Panc1 (cell line): ENCODE measurements around the gene CDC123. TPM values are rescaled to one million over a fixed set of nuclear protein-coding genes. Genes with fewer than 3 reads are reported as not detected.

Source experiments
- ATAC-seq: fragments of 200-7000 bp; cut with Tn5 transposase; 2 replicates; pipeline ENCODE4 v1.9.1; 2020; ENCODE audit warnings: mild to moderate bottlenecking, moderate library complexity
- BruUV-seq: library from RNA; stranded (reverse); fragments of 400-500 nt; replicated peaks from 2 replicates; lab custom pipeline; 2021; lab: Mats Ljungman, UMichigan
- CTCF ChIA-PET: fragments of 300-600 bp; sonication (Branson Sonifier 250); formaldehyde crosslinking; loops from one replicate; lab custom pipeline; 2022; ENCODE audit warnings: antibody characterized with exemption; lab: Charles Lee
- POLR2A ChIA-PET: fragments of 300-600 bp; sonication (Branson Sonifier 250); formaldehyde crosslinking; loops from one replicate; lab custom pipeline; 2022; ENCODE audit warnings: antibody characterized with exemption; lab: Charles Lee
- DNase-seq: peaks from one replicate; pipeline ENCODE4 v3.0.0-alpha.2; 2010; ENCODE audit warnings: low read depth, low spot score
- H3K27ac ChIP-seq: 2 replicates; pipeline ENCODE4 v1.5.1; 2011; ENCODE audit warnings: mild to moderate bottlenecking, low read length, inconsistent platforms
- H3K27me3 ChIP-seq: fragments of 200-500 bp; sonication (Bioruptor generic); 2 replicates; pipeline ENCODE4 v1.6.0; 2014; ENCODE audit warnings: low read length, inconsistent platforms; ENCODE audit not compliant: control insufficient read depth, insufficient read depth
- H3K36me3 ChIP-seq: fragments of 200-500 bp; sonication (Bioruptor generic); 2 replicates; pipeline ENCODE4 v1.5.1; 2014; ENCODE audit warnings: inconsistent platforms, mild to moderate bottlenecking, low read length, moderate library complexity; ENCODE audit not compliant: control insufficient read depth, insufficient read depth
- H3K4me1 ChIP-seq: 2 replicates; pipeline ENCODE4 v1.5.1; 2011; ENCODE audit warnings: inconsistent platforms, mild to moderate bottlenecking, low read length, moderate library complexity; ENCODE audit not compliant: control insufficient read depth, insufficient read depth
- H3K4me3 ChIP-seq, 2 experiments: 2 replicates each; pipeline ENCODE4 v1.5.1; 2011 to 2012; ENCODE audit warnings: low read depth in 2 of 2, low read length in 2 of 2, mild to moderate bottlenecking in 2 of 2, inconsistent platforms in 1 of 2, moderate library complexity in 1 of 2
- H3K9me3 ChIP-seq: fragments of 200-500 bp; sonication (Bioruptor generic); 2 replicates; pipeline ENCODE4 v1.5.1; 2014; ENCODE audit warnings: low read depth, mild to moderate bottlenecking, inconsistent platforms, low read length, moderate library complexity; ENCODE audit not compliant: control insufficient read depth, insufficient read depth
- CTCF ChIP-seq: fragments of 450-650 bp; IDR thresholded peaks from 2 replicates; pipeline ENCODE4 v1.5.1; 2017; ENCODE audit warnings: mild to moderate bottlenecking
- POLR2AphosphoS5 ChIP-seq: IDR thresholded peaks from 2 replicates; pipeline ENCODE4 v1.6.1; 2012; ENCODE audit warnings: mild to moderate bottlenecking, low read depth, low read length, moderate library complexity
- REST ChIP-seq, 2 experiments: IDR thresholded peaks; 2 replicates each; pipeline ENCODE4 v1.6.1; 2011 to 2012; ENCODE audit warnings: low read depth in 2 of 2, control low read depth in 1 of 2, low read length in 1 of 2, mild to moderate bottlenecking in 1 of 2, moderate library complexity in 1 of 2; ENCODE audit not compliant: insufficient read depth in 1 of 2
- SIN3A ChIP-seq: IDR thresholded peaks from 2 replicates; pipeline ENCODE4 v1.6.1; 2012; ENCODE audit warnings: low read depth, mild to moderate bottlenecking, low read length, moderate library complexity, borderline replicate concordance; ENCODE audit not compliant: insufficient read depth
- TCF7L2 ChIP-seq: IDR thresholded peaks from 2 replicates; pipeline ENCODE4 v1.6.1; 2011; ENCODE audit warnings: mild to moderate bottlenecking, low read depth, low read length, inconsistent platforms
- in situ Hi-C: cut with HindIII; loops from 2 replicates; pipeline ENCODE4 v1.10.0; 2016; ENCODE audit warnings: low sequenced_read_pairs, low pct_unique_long_range_greater_than_20kb
- intact Hi-C: fragments of 100-400 bp; cut with micrococcal nuclease; formaldehyde crosslinking; loops from one replicate; pipeline ENCODE4 v1.10.0; 2022; ENCODE audit not compliant: unreplicated experiment
- total RNA-seq: library from RNA; stranded (reverse); gene quantifications from one replicate; pipeline ENCODE4 v1.2.1, GENCODE V29; 2021; ENCODE audit not compliant: unreplicated experiment

CDC123 gene
- total RNA-seq, 1 experiment from 2014 or later, result 66.3 TPM

GRCh38 chr10:12221323-12222298, 25.6 kb downstream of the CDC123 start:
- POLR2A ChIA-PET, result no interaction called here
- no peak for DNase-seq
- H3K27ac ChIP-seq, result no peak overlapping the region

GRCh38 chr10:12225444-12225843, 29.5 kb downstream of the CDC123 start:
- Histone ChIP-seq H3K27me3 (no peaks in the 10 kb centered on the region), H3K4me1 (no peaks in the 10 kb centered on the region), H3K9me3 (no peaks in the 10 kb centered on the region), H3K4me3 (no peak overlapping the region), H3K36me3 (peaks cover 2% of the 10 kb centered on the region; the same call in 1 of the 2 replicates), H3K27ac (no peak overlapping the region)
- BruUV-seq, result no TSS peak
- intact Hi-C loops (no loop called here), in situ Hi-C loops (no loop called here)
- ChIA-PET CTCF (no interaction called here), POLR2A (no interaction called here)
- ATAC-seq, result no peak
- no peak for DNase-seq
- no peak for TF ChIP-seq POLR2AphosphoS5
- TF ChIP-seq CTCF, result no peak
- no peak for TF ChIP-seq TCF7L2
- no peak for TF ChIP-seq REST (IDR thresholded peaks at IDR 0.05; ENCODE audit: insufficient read depth in 1 of 2, low read depth in 2 of 2, low read length in 1 of 2)

More at GRCh38 chr10:12221323-12222298, 25.6 kb downstream of the CDC123 start:
- CTCF ChIA-PET, result no interaction called here
- in situ Hi-C loops (no loop called here), intact Hi-C loops (no loop called here)
- Histone ChIP-seq H3K9me3 (no peaks in the 10 kb centered on the region), H3K4me3 (no peak overlapping the region), H3K4me1 (no peaks in the 10 kb centered on the region), H3K27me3 (no peaks in the 10 kb centered on the region), H3K36me3 (peaks cover 8% of the 10 kb centered on the region)
- no peak for TF ChIP-seq TCF7L2
- no peak for TF ChIP-seq CTCF
- no peak for TF ChIP-seq SIN3A
- no peak for TF ChIP-seq POLR2AphosphoS5
- TF ChIP-seq REST (IDR thresholded peaks at IDR 0.05; ENCODE audit: insufficient read depth in 1 of 2, low read depth in 2 of 2, low read length in 1 of 2), result no peak
- BruUV-seq, result no TSS peak
- ATAC-seq, result no peak
